HG02840 (cell line): ENCODE data around the gene TM2D3.

Source experiments
- ATAC-seq: cut with Tn5 transposase; IDR thresholded peaks from one replicate; pipeline ENCODE4 v1.9.1; 2021; ENCODE audit warnings: mild to moderate bottlenecking, moderate library complexity, moderate number of reproducible peaks; ENCODE audit not compliant: unreplicated experiment, low FRiP score

TM2D3 gene

GRCh38 chr15:101652098-101652785 is at the start of gene TM2D3:
Gene TM2D3, minus strand, starts transcription at chr15:101652381. Its CDS starts 20 bp downstream, at chr15:101652361.
- ATAC-seq, result peak; percentile 87

- ATAC-seq, result no peak
Measured at GRCh38 chr15:101698314-101698713, 46.1 kb upstream of the TM2D3 start.

GRCh38 chr15:101697488-101697887 is 45.3 kb upstream of the TM2D3 start:
- ATAC-seq, result no peak

- no peak for ATAC-seq
Measured at GRCh38 chr15:101696829-101697228, 44.6 kb upstream of the TM2D3 start.

- ATAC-seq, result no peak
Measured at GRCh38 chr15:101694261-101694660, 42.1 kb upstream of the TM2D3 start.

- ATAC-seq, result no peak
Measured at GRCh38 chr15:101692801-101693598, 40.8 kb upstream of the TM2D3 start.

GRCh38 chr15:101689901-101690300 is 37.7 kb upstream of the TM2D3 start:
- no peak for ATAC-seq

- no peak for ATAC-seq
Measured at GRCh38 chr15:101686718-101687117, 34.5 kb upstream of the TM2D3 start.

GRCh38 chr15:101684877-101685276 is 32.7 kb upstream of the TM2D3 start:
- no peak for ATAC-seq

GRCh38 chr15:101684384-101684783 is 32.2 kb upstream of the TM2D3 start:
- no peak for ATAC-seq

- no peak for ATAC-seq
Measured at GRCh38 chr15:101679806-101680205, 27.6 kb upstream of the TM2D3 start.

- ATAC-seq, result no peak
Measured at GRCh38 chr15:101676921-101677329, 24.7 kb upstream of the TM2D3 start.

GRCh38 chr15:101675796-101676582 is 23.8 kb upstream of the TM2D3 start:
- ATAC-seq, result no peak

- no peak for ATAC-seq
Measured at GRCh38 chr15:101675015-101675414, 22.8 kb upstream of the TM2D3 start.

GRCh38 chr15:101672298-101672697 is 20.1 kb upstream of the TM2D3 start:
- ATAC-seq, result no peak

- ATAC-seq, result no peak
Measured at GRCh38 chr15:101669744-101670143, 17.6 kb upstream of the TM2D3 start.

GRCh38 chr15:101667881-101668280 is 15.7 kb upstream of the TM2D3 start:
- ATAC-seq, result no peak

- no peak for ATAC-seq
Measured at GRCh38 chr15:101664303-101664913, 12.2 kb upstream of the TM2D3 start.

- no peak for ATAC-seq
Measured at GRCh38 chr15:101662203-101662602, 10.0 kb upstream of the TM2D3 start.

GRCh38 chr15:101660005-101660404 is 7.8 kb upstream of the TM2D3 start:
- ATAC-seq, result no peak
